GM23338 (cell line): ENCODE results near the gene KSR2.

Experiments used
- CREB1 ChIP-seq: fragments of 250-450 bp; sonication (Bioruptor Pico); IDR thresholded peaks from 2 replicates; pipeline ENCODE4 v1.5.0; 2020; ENCODE audit warnings: low read depth, mild to moderate bottlenecking, moderate library complexity
- ETS1 ChIP-seq: IDR thresholded peaks from 2 replicates; pipeline ENCODE4 v1.6.1; 2016; ENCODE audit warnings: antibody characterized with exemption
- EZH2 ChIP-seq: fragments of 200-600 bp; sonication (generic); IDR thresholded peaks from one replicate; pipeline ENCODE4 v1.8.0; 2017; ENCODE audit warnings: antibody characterized with exemption, mild to moderate bottlenecking, low read depth; ENCODE audit not compliant: unreplicated experiment
- EZH2phosphoT487 ChIP-seq: fragments of 200-600 bp; sonication (generic); IDR thresholded peaks from one replicate; pipeline ENCODE4 v1.8.1; 2018; ENCODE audit warnings: antibody characterized with exemption; ENCODE audit not compliant: unreplicated experiment
- JUNB ChIP-seq: IDR thresholded peaks from one replicate; pipeline ENCODE4 v1.6.1; 2016; ENCODE audit warnings: antibody characterized with exemption; ENCODE audit not compliant: unreplicated experiment
- POLR2AphosphoS5 ChIP-seq: IDR thresholded peaks from 2 replicates; pipeline ENCODE4 v1.6.1; 2016; ENCODE audit warnings: antibody characterized with exemption, low read depth
- ZNF114 ChIP-seq: fragments of 250-450 bp; sonication (Bioruptor Pico); IDR thresholded peaks from 2 replicates; pipeline ENCODE4 v1.5.0; 2020; ENCODE audit warnings: mild to moderate bottlenecking, moderate library complexity
- TF ChIP-seq, protein P1 (sequence below), 2 experiments: fragments of 200-600 bp in 1 of 2; sonication (generic) in 1 of 2; conservative IDR thresholded peaks; 2 replicates each; pipeline versions ENCODE4 v1.5.1 to v1.6.1; 2016 to 2017; ENCODE audit warnings: antibody characterized with exemption in 2 of 2, low read depth in 2 of 2, mild to moderate bottlenecking in 2 of 2, moderate library complexity in 1 of 2
- TF ChIP-seq, protein P2 (sequence below): IDR thresholded peaks from one replicate; pipeline ENCODE4 v1.6.1; 2018; ENCODE audit warnings: antibody characterized with exemption; ENCODE audit not compliant: unreplicated experiment

GRCh38 chr12:117884161-117884560 is 84.6 kb downstream of the KSR2 start:
- TF ChIP-seq, protein P1, sequence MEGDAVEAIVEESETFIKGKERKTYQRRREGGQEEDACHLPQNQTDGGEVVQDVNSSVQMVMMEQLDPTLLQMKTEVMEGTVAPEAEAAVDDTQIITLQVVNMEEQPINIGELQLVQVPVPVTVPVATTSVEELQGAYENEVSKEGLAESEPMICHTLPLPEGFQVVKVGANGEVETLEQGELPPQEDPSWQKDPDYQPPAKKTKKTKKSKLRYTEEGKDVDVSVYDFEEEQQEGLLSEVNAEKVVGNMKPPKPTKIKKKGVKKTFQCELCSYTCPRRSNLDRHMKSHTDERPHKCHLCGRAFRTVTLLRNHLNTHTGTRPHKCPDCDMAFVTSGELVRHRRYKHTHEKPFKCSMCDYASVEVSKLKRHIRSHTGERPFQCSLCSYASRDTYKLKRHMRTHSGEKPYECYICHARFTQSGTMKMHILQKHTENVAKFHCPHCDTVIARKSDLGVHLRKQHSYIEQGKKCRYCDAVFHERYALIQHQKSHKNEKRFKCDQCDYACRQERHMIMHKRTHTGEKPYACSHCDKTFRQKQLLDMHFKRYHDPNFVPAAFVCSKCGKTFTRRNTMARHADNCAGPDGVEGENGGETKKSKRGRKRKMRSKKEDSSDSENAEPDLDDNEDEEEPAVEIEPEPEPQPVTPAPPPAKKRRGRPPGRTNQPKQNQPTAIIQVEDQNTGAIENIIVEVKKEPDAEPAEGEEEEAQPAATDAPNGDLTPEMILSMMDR (conservative IDR thresholded peaks at IDR 0.05; ENCODE audit: low read depth in 2 of 2), result no peak
- TF ChIP-seq EZH2phosphoT487 (no peak), EZH2 (no peak), POLR2AphosphoS5 (no peak), CREB1 (no peak), ETS1 (no peak), ZNF114 (no peak), JUNB (no peak)
- TF ChIP-seq, protein P2, sequence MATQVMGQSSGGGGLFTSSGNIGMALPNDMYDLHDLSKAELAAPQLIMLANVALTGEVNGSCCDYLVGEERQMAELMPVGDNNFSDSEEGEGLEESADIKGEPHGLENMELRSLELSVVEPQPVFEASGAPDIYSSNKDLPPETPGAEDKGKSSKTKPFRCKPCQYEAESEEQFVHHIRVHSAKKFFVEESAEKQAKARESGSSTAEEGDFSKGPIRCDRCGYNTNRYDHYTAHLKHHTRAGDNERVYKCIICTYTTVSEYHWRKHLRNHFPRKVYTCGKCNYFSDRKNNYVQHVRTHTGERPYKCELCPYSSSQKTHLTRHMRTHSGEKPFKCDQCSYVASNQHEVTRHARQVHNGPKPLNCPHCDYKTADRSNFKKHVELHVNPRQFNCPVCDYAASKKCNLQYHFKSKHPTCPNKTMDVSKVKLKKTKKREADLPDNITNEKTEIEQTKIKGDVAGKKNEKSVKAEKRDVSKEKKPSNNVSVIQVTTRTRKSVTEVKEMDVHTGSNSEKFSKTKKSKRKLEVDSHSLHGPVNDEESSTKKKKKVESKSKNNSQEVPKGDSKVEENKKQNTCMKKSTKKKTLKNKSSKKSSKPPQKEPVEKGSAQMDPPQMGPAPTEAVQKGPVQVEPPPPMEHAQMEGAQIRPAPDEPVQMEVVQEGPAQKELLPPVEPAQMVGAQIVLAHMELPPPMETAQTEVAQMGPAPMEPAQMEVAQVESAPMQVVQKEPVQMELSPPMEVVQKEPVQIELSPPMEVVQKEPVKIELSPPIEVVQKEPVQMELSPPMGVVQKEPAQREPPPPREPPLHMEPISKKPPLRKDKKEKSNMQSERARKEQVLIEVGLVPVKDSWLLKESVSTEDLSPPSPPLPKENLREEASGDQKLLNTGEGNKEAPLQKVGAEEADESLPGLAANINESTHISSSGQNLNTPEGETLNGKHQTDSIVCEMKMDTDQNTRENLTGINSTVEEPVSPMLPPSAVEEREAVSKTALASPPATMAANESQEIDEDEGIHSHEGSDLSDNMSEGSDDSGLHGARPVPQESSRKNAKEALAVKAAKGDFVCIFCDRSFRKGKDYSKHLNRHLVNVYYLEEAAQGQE, result no peak
